ENCODE measurements around the gene NACC2. TPM values are rescaled to one million over a fixed set of nuclear protein-coding genes. Genes with fewer than 3 reads are reported as not detected.

Gene NACC2
- polyA plus RNA-seq, 1 of the 3 experiments (the other 2 are of a cell fraction) = 22.1 TPM

- no peak overlapping the region for H3K4me3 ChIP-seq (ENCODE audit: low read depth in 2 of 2, low read length in 1 of 2)
- no peaks in the 10 kb centered on the region for H3F3A ChIP-seq (replicated peaks; ENCODE audit: insufficient read depth)
- H3K27ac ChIP-seq (ENCODE audit: low read depth in 2 of 2, low read length in 1 of 2) = no peak overlapping the region
- no peak overlapping the region for H2AFZ ChIP-seq (ENCODE audit: low read depth)
- H3K79me2 ChIP-seq (ENCODE audit: insufficient read depth) = peaks cover 6% of the 10 kb centered on the region; the same call in 1 of the 2 replicates
- TF ChIP-seq CHD2 (IDR thresholded peaks at IDR 0.05; ENCODE audit: low read length, partially characterized antibody) (no peak), IRF3 (IDR thresholded peaks at IDR 0.05; ENCODE audit: low read depth, low read length) (no peak), PBX3 (IDR thresholded peaks at IDR 0.05) (no peak), SIN3A (IDR thresholded peaks at IDR 0.05; ENCODE audit: borderline replicate concordance, low read depth, low read length) (no peak), TCF12 (IDR thresholded peaks at IDR 0.05) (no peak), RFX5 (IDR thresholded peaks at IDR 0.05; ENCODE audit: low read length) (no peak), CTCF (IDR thresholded peaks at IDR 0.05) (no peak), GATA2 (CRISPR knock-in tag; IDR thresholded peaks at IDR 0.05) (no peak), TEAD4 (IDR thresholded peaks at IDR 0.05; ENCODE audit: borderline replicate concordance, insufficient read depth) (no peak), MAX (IDR thresholded peaks at IDR 0.05; ENCODE audit: low read depth) (no peak), RXRA (IDR thresholded peaks at IDR 0.05; ENCODE audit: borderline replicate concordance, low read depth) (no peak), JUND (IDR thresholded peaks at IDR 0.05) (no peak), GABPA (IDR thresholded peaks at IDR 0.05; ENCODE audit: low read depth) (no peak), EP300 (IDR thresholded peaks at IDR 0.05; ENCODE audit: borderline replicate concordance in 1 of 2, low read depth in 1 of 2, low read length in 1 of 2) (no peak), NRF1 (IDR thresholded peaks at IDR 0.05; ENCODE audit: low read depth, low read length) (no peak), USF2 (IDR thresholded peaks at IDR 0.05; ENCODE audit: borderline replicate concordance, low read depth, low read length) (no peak), USF1 (IDR thresholded peaks at IDR 0.05; ENCODE audit: borderline replicate concordance, low read depth) (no peak), RCOR1 (IDR thresholded peaks at IDR 0.05; ENCODE audit: low read length) (no peak), FOXM1 (IDR thresholded peaks at IDR 0.05; ENCODE audit: low read depth) (no peak), YY1 (IDR thresholded peaks at IDR 0.05; ENCODE audit: low read depth) (no peak)
- DNase-seq = no peak
- H4K20me1 ChIP-seq (ENCODE audit: insufficient read depth) = no peaks in the 10 kb centered on the region
- H3K9me3 ChIP-seq = no peaks in the 10 kb centered on the region
- ChIA-PET POLR2A (no interaction called here), CTCF (no interaction called here)
- H3K9ac ChIP-seq = no peak overlapping the region
- WGBS (ENCODE audit: low lambda C conversion rate) = 82% methylated on average over 25 of the region's 25 CpGs
- no peaks in the 10 kb centered on the region for H3K27me3 ChIP-seq (ENCODE audit: insufficient read depth)
- H3K9me2 ChIP-seq = no peaks in the 10 kb centered on the region
- no peak overlapping the region for H3K4me2 ChIP-seq
- H3K4me1 ChIP-seq (ENCODE audit: control insufficient read depth in 1 of 2, insufficient read depth in 2 of 2, low read depth in 1 of 2, low read length in 1 of 2) = peaks cover 0 to 6% of the 10 kb centered on the region in 2 experiments; a peak in 1 of 4 replicates
- H3K36me3 ChIP-seq (replicated peaks in 1 of 2; ENCODE audit: control insufficient read depth in 1 of 2, insufficient read depth in 2 of 2, low read length in 1 of 2) = no peaks in the 10 kb centered on the region
Measured at GRCh38 chr9:136099542-136099941, 4.5 kb upstream of the NACC2 start.
